ENCODE results near the gene PROM2. TPM values are rescaled to one million over a fixed set of nuclear protein-coding genes. Genes with fewer than 3 reads are reported as not detected.

PROM2 gene
- total RNA-seq, 1 experiment from 2014 or later: 1.6 TPM

GRCh38 chr2:95278637-95279225, 4.5 kb downstream of the PROM2 start:
- no TSS peak for BruUV-seq (replicated peaks)
- DNase-seq (ENCODE audit: low spot score): no peak
- Histone ChIP-seq H3K27ac (ENCODE audit: low read depth, low read length, poor library complexity, severe bottlenecking) (no peak overlapping the region), H3K4me1 (ENCODE audit: insufficient read depth, low read length, poor library complexity, severe bottlenecking) (no peaks in the 10 kb centered on the region), H3K36me3 (ENCODE audit: insufficient read depth, low read length, poor library complexity, severe bottlenecking) (no peaks in the 10 kb centered on the region), H3K4me3 (ENCODE audit: low read depth, low read length, poor library complexity, severe bottlenecking) (no peak overlapping the region), H3K27me3 (replicated peaks; ENCODE audit: insufficient read depth, low read depth, low read length, poor library complexity) (no peaks in the 10 kb centered on the region), H3K9me3 (ENCODE audit: low read depth, low read length, poor library complexity, severe bottlenecking) (no peaks in the 10 kb centered on the region)
- POLR2A ChIA-PET (ENCODE audit: low non-redundant PET): no interaction called here
- CTCF ChIA-PET: no interaction called here
- TF ChIP-seq EZH2 (IDR thresholded peaks at IDR 0.05; ENCODE audit: borderline replicate concordance, low read depth, low read length, poor library complexity, severe bottlenecking) (no peak), CTCF (conservative IDR thresholded peaks at IDR 0.05; ENCODE audit: low read depth, low read length) (no peak)
- intact Hi-C loops (cut with micrococcal nuclease; ENCODE audit: unreplicated experiment): no loop called here

GRCh38 chr2:95279435-95280035, 5.3 kb downstream of the PROM2 start:
- TF ChIP-seq CTCF (conservative IDR thresholded peaks at IDR 0.05; ENCODE audit: low read depth, low read length) (no peak), EZH2 (IDR thresholded peaks at IDR 0.05; ENCODE audit: borderline replicate concordance, low read depth, low read length, poor library complexity, severe bottlenecking) (no peak)
- no peak for DNase-seq (ENCODE audit: low spot score)
- H3K4me3 ChIP-seq (ENCODE audit: low read depth, low read length, poor library complexity, severe bottlenecking): no peak overlapping the region
- no peaks in the 10 kb centered on the region for H3K27me3 ChIP-seq (replicated peaks; ENCODE audit: insufficient read depth, low read depth, low read length, poor library complexity)
- POLR2A ChIA-PET (ENCODE audit: low non-redundant PET): no interaction called here
- no peak overlapping the region for H3K27ac ChIP-seq (ENCODE audit: low read depth, low read length, poor library complexity, severe bottlenecking)
- intact Hi-C loops (cut with micrococcal nuclease; ENCODE audit: unreplicated experiment): no loop called here
- no TSS peak for BruUV-seq (replicated peaks)
- CTCF ChIA-PET: interaction anchor here (0.5 kb wide), 1 partner anchor 129 kb away, joined by 4 read pairs; no protein-coding TSS in a partner anchor
- no peaks in the 10 kb centered on the region for H3K9me3 ChIP-seq (ENCODE audit: low read depth, low read length, poor library complexity, severe bottlenecking)
- no peaks in the 10 kb centered on the region for H3K4me1 ChIP-seq (ENCODE audit: insufficient read depth, low read length, poor library complexity, severe bottlenecking)
- H3K36me3 ChIP-seq (ENCODE audit: insufficient read depth, low read length, poor library complexity, severe bottlenecking): no peaks in the 10 kb centered on the region

GRCh38 chr2:95281071-95281470, 6.8 kb downstream of the PROM2 start:
- no peaks in the 10 kb centered on the region for H3K27me3 ChIP-seq (replicated peaks; ENCODE audit: insufficient read depth, low read depth, low read length, poor library complexity)
- no peak for TF ChIP-seq CTCF (conservative IDR thresholded peaks at IDR 0.05; ENCODE audit: low read depth, low read length)
- TF ChIP-seq EZH2 (IDR thresholded peaks at IDR 0.05; ENCODE audit: borderline replicate concordance, low read depth, low read length, poor library complexity, severe bottlenecking): no peak
- BruUV-seq (replicated peaks): no TSS peak
- H3K36me3 ChIP-seq (ENCODE audit: insufficient read depth, low read length, poor library complexity, severe bottlenecking): no peaks in the 10 kb centered on the region
- H3K4me3 ChIP-seq (ENCODE audit: low read depth, low read length, poor library complexity, severe bottlenecking): no peak overlapping the region
- no peaks in the 10 kb centered on the region for H3K4me1 ChIP-seq (ENCODE audit: insufficient read depth, low read length, poor library complexity, severe bottlenecking)
- ChIA-PET POLR2A (ENCODE audit: low non-redundant PET) (no interaction called here), CTCF (no interaction called here)
- DNase-seq (ENCODE audit: low spot score): no peak
- intact Hi-C loops (cut with micrococcal nuclease; ENCODE audit: unreplicated experiment): no loop called here
- H3K27ac ChIP-seq (ENCODE audit: low read depth, low read length, poor library complexity, severe bottlenecking): no peak overlapping the region
- no peaks in the 10 kb centered on the region for H3K9me3 ChIP-seq (ENCODE audit: low read depth, low read length, poor library complexity, severe bottlenecking)
